ENCODE data around the gene JPH4. TPM values are rescaled to one million over a fixed set of nuclear protein-coding genes. Genes with fewer than 3 reads are reported as not detected.

The JPH4 gene
- total RNA-seq, result not detected in 2 replicates

DNA sequence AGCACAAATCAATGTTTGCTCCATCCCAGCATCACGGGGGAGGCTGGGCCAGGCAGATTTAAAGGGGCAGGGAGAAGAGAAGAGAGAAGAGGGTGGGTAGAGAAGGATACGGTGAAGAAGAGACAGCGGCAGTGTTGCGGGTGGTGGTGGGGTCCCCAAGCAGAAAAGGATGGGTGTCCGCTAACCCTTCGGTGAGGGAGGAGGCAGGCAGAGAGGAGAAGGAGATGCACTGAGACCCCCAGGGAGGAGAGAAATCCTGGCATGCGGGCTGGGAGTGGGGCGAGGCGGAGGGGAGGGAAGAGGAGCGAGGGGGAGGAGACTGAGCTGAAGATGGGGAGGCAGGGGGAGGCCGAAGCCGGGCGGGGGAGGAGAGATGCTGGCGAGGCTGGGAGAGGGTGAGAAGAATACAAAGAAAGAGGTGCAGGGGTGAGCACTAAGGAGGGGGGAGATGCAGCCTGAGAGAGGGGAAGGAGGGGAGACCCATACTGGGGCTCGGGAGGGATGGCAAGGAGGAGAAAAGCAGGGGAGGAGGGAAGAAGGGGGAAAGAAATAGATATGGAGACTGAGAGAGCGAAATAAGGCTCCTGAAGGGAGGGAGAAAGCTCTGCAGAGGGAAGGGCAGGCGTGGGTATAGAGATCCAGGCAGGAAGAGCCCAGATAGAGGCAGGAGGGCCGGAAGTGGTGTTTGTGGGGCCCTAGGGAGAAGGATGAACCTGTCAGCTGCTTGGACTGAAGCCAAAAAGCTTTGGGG, at the start of gene JPH4:
JPH4 (minus strand) TSS at position 231 of the 751 bp plus-strand sequence. CDS start 1,337 bp downstream, outside the sequence.

GRCh38 chr14:23567186-23568020, 11.2 kb downstream of the JPH4 start, which contains the start of gene AP1G2:
Gene AP1G2, minus strand, starts transcription at chr14:23567791. Its CDS starts 477 bp downstream, at chr14:23567314.

DNA sequence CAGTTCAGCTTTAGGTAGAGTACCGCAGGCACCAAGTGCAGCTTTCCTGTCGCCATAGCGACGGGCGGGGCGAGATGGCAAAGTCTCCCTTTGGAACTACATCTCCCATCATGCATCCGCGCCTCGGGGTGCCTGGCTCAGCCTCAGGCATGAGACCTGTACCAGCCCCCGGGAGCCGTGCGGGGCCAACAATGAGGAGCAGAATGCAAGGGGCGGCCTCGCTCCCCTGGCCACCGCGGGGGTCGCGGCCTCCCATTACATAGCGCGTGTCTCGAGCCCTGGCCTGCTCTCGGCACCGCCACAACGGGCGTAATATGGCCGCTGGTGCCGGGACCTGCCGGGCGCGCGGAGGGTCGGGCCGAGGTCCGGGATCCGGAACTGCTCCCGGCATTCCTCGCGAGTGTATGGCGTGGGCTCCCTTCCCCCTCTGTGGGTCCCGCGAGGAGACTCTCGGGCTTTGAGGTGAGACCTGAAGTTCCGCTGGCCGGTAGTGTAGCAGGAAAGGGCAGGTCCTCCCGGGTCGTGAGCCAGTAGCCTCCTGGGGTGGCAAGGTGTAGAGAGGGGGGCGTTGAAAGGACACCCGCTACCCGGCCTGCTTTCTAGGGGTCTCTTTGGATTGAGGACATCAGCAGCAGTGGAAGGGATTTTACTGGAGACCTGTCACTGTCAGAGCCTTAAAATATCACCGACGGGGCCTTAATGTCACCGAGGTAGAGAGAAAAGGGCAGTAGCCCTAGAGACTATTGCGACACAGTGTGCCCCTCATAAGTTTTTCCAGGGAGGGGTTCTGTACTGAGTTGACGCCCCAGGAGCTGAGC, 22.5 kb downstream of the JPH4 start, which contains the start of gene THTPA:
THTPA (plus strand) TSS at position 390 of the 818 bp plus-strand sequence. CDS start 487 bp downstream, outside the sequence.

GRCh38 chr14:23551266-23552028, 27.1 kb downstream of the JPH4 start, which contains the start of gene ZFHX2:
Gene ZFHX2, minus strand, starts transcription at chr14:23551765. Its CDS starts 16,440 bp downstream, at chr14:23535325.

Other genes with a start within 250 kb of the JPH4 start
- gene SLC22A17, start 225.9 kb downstream of the JPH4 start, total RNA-seq, result 3.8 and 5.4 TPM in 2 replicates
- 15.0 and 23.2 TPM in 2 replicates for gene EFS, start 213.6 kb downstream of the JPH4 start, total RNA-seq
- gene IL25, start 206.0 kb downstream of the JPH4 start, total RNA-seq, result not detected in 2 replicates
- gene CMTM5, start 201.7 kb downstream of the JPH4 start, total RNA-seq, result not detected in 2 replicates
- not detected in 2 replicates for gene MYH6, start 170.5 kb downstream of the JPH4 start, total RNA-seq
- gene MYH7, start 143.1 kb downstream of the JPH4 start, total RNA-seq, result not detected in 2 replicates
- gene NGDN, start 109.1 kb downstream of the JPH4 start, total RNA-seq, result 29.1 and 30.3 TPM in 2 replicates
- gene ZFHX2, start 27.0 kb downstream of the JPH4 start, total RNA-seq, result 0.21 and 2.0 TPM in 2 replicates
- 4.9 and 13.4 TPM in 2 replicates for gene THTPA, start 22.5 kb downstream of the JPH4 start, total RNA-seq
- 57.8 and 73.3 TPM in 2 replicates for gene AP1G2, start 11.0 kb downstream of the JPH4 start, total RNA-seq
- gene DHRS2, start 57.6 kb upstream of the JPH4 start, total RNA-seq, result 0.19 and 0.21 TPM in 2 replicates